H9 (cell line): Measurements from ENCODE around the gene GRID1. TPM values are rescaled to one million over a fixed set of nuclear protein-coding genes. Genes with fewer than 3 reads are reported as not detected.

Source experiments
- DNase-seq: peaks from one replicate; pipeline ENCODE4 v3.0.0-alpha.2; 2017
- H2AFZ ChIP-seq: one replicate; pipeline ENCODE4 v1.6.1; 2013; ENCODE audit warnings: mild to moderate bottlenecking, low read length, control low read depth, moderate library complexity
- H2AK5ac ChIP-seq: 2 replicates; pipeline ENCODE4 v1.6.1; 2013; ENCODE audit warnings: low read length, control low read depth, mixed read lengths; ENCODE audit not compliant: insufficient read length
- H2BK120ac ChIP-seq: one replicate; pipeline ENCODE4 v1.6.1; 2013; ENCODE audit warnings: low read depth, mild to moderate bottlenecking, low read length, control low read depth, inconsistent platforms; ENCODE audit not compliant: poor library complexity, severe bottlenecking
- H2BK12ac ChIP-seq: 2 replicates; pipeline ENCODE4 v1.6.1; 2013; ENCODE audit warnings: low read length, control low read depth, mixed read lengths, low read depth; ENCODE audit not compliant: insufficient read length
- H2BK15ac ChIP-seq: 2 replicates; pipeline ENCODE4 v1.6.1; 2013; ENCODE audit warnings: low read depth, low read length, control low read depth
- H2BK20ac ChIP-seq: one replicate; pipeline ENCODE4 v1.6.1; 2013; ENCODE audit warnings: low read depth, mild to moderate bottlenecking, low read length, control low read depth, inconsistent platforms; ENCODE audit not compliant: poor library complexity, severe bottlenecking
- H2BK5ac ChIP-seq: 2 replicates; pipeline ENCODE4 v1.6.1; 2013; ENCODE audit warnings: low read length, control low read depth, mixed read lengths; ENCODE audit not compliant: insufficient read length
- H3K14ac ChIP-seq: 2 replicates; pipeline ENCODE4 v1.6.1; 2013; ENCODE audit warnings: low read length, control low read depth; ENCODE audit not compliant: insufficient read depth
- H3K18ac ChIP-seq: 2 replicates; pipeline ENCODE4 v1.6.1; 2013; ENCODE audit warnings: low read depth, mild to moderate bottlenecking, mixed read lengths, low read length, control low read depth; ENCODE audit not compliant: insufficient read length
- H3K23ac ChIP-seq: 2 replicates; pipeline ENCODE4 v1.6.1; 2013; ENCODE audit warnings: low read length, control low read depth, mixed read lengths, low read depth; ENCODE audit not compliant: insufficient read length
- H3K23me2 ChIP-seq: 2 replicates; pipeline ENCODE4 v1.6.1; 2013; ENCODE audit warnings: low read depth, mild to moderate bottlenecking, mixed read lengths, low read length, control low read depth; ENCODE audit not compliant: insufficient read length, poor library complexity, severe bottlenecking
- H3K27ac ChIP-seq: 2 replicates; pipeline ENCODE4 v1.5.1; 2013; ENCODE audit warnings: low read length, control low read depth, mixed read lengths, low read depth; ENCODE audit not compliant: insufficient read length
- H3K27me3 ChIP-seq: 2 replicates; pipeline ENCODE4 v1.6.1; 2013; ENCODE audit warnings: low read length, control low read depth, inconsistent platforms; ENCODE audit not compliant: insufficient read depth
- H3K4ac ChIP-seq: 2 replicates; pipeline ENCODE4 v1.6.1; 2013; ENCODE audit warnings: low read depth, mild to moderate bottlenecking, control low read depth, inconsistent platforms, low read length, moderate library complexity
- H3K4me1 ChIP-seq: 2 replicates; pipeline ENCODE4 v1.6.1; 2013; ENCODE audit warnings: low read length, control low read depth, inconsistent platforms; ENCODE audit not compliant: insufficient read depth
- H3K4me2 ChIP-seq: 2 replicates; pipeline ENCODE4 v1.6.1; 2013; ENCODE audit warnings: low read length, control low read depth, mixed read lengths; ENCODE audit not compliant: insufficient read length, insufficient read depth
- H3K56ac ChIP-seq: 2 replicates; pipeline ENCODE4 v1.6.1; 2013; ENCODE audit warnings: low read depth, mild to moderate bottlenecking, mixed read lengths, low read length, control low read depth; ENCODE audit not compliant: insufficient read length
- H3K79me1 ChIP-seq: 2 replicates; pipeline ENCODE4 v1.6.1; 2013; ENCODE audit warnings: low read depth, mild to moderate bottlenecking, moderate library complexity, low read length, control low read depth, inconsistent platforms; ENCODE audit not compliant: insufficient read depth, poor library complexity, severe bottlenecking
- H3K79me2 ChIP-seq: 2 replicates; pipeline ENCODE4 v1.6.1; 2013; ENCODE audit warnings: low read length, control low read depth, inconsistent platforms; ENCODE audit not compliant: insufficient read depth
- H3K9ac ChIP-seq: 2 replicates; pipeline ENCODE4 v1.6.1; 2013; ENCODE audit warnings: low read length, control low read depth, mixed read lengths; ENCODE audit not compliant: insufficient read length; ENCODE audit errors: extremely low read depth
- H3K9me3 ChIP-seq: one replicate; pipeline ENCODE4 v1.6.1; 2013; ENCODE audit warnings: low read depth, low read length, inconsistent platforms; ENCODE audit not compliant: control insufficient read depth
- H3T11ph ChIP-seq: one replicate; pipeline ENCODE4 v1.6.1; 2013; ENCODE audit warnings: mild to moderate bottlenecking, low read length, control low read depth, inconsistent platforms
- H4K20me1 ChIP-seq: one replicate; pipeline ENCODE4 v1.6.1; 2013; ENCODE audit not compliant: control insufficient read depth, insufficient read length, insufficient read depth
- H4K5ac ChIP-seq: 2 replicates; pipeline ENCODE4 v1.6.1; 2013; ENCODE audit warnings: low read depth, mild to moderate bottlenecking, mixed read lengths, low read length, control low read depth; ENCODE audit not compliant: insufficient read length
- H4K8ac ChIP-seq: replicated peaks from 2 replicates; pipeline ENCODE4 v1.6.1; 2013; ENCODE audit warnings: low read length, control low read depth, mixed read lengths, low read depth; ENCODE audit not compliant: insufficient read length
- H4K91ac ChIP-seq: 2 replicates; pipeline ENCODE4 v1.6.1; 2013; ENCODE audit warnings: low read depth, mild to moderate bottlenecking, moderate library complexity, mixed read lengths, low read length, control low read depth; ENCODE audit not compliant: insufficient read length
- H3K27ac Mint-ChIP-seq, 3 experiments: 2 replicates in 2 of 3; 3 replicates in 1 of 3; pipeline ENCODE4 v1.8.0; 2020 to 2021; ENCODE audit warnings: mixed read lengths in 3 of 3, mild to moderate bottlenecking in 1 of 3, moderate library complexity in 1 of 3
- H3K27me3 Mint-ChIP-seq: 2 replicates; pipeline ENCODE4 v1.8.0; 2021; ENCODE audit warnings: low read depth, mild to moderate bottlenecking, moderate library complexity, mixed read lengths
- H3K36me3 Mint-ChIP-seq, 3 experiments: 2 replicates in 2 of 3; 3 replicates in 1 of 3; pipeline ENCODE4 v1.8.0; 2020 to 2021; ENCODE audit warnings: low read depth in 3 of 3, mixed read lengths in 3 of 3; ENCODE audit not compliant: insufficient read depth in 1 of 3
- H3K4me1 Mint-ChIP-seq, 2 experiments: 2 replicates each; pipeline ENCODE4 v1.8.0; 2020; ENCODE audit warnings: mixed read lengths in 2 of 2
- H3K4me3 Mint-ChIP-seq, 2 experiments: 2 replicates in 1 of 2; 3 replicates in 1 of 2; pipeline ENCODE4 v1.8.0; 2020 to 2021; ENCODE audit warnings: mild to moderate bottlenecking in 2 of 2, mixed read lengths in 2 of 2, moderate library complexity in 1 of 2
- H3K9me3 Mint-ChIP-seq, 2 experiments: 2 replicates in 1 of 2; 3 replicates in 1 of 2; pipeline ENCODE4 v1.8.0; 2020; ENCODE audit warnings: mild to moderate bottlenecking in 2 of 2, mixed read lengths in 2 of 2, moderate library complexity in 1 of 2
- CTCF ChIP-seq: fragments of 200-600 bp; sonication (generic); conservative IDR thresholded peaks from 3 replicates; pipeline ENCODE4 v1.8.0; 2021; ENCODE audit warnings: antibody characterized with exemption, mild to moderate bottlenecking
- WGBS: extraction: QIAGEN DNeasy Blood & Tissue Kit; methylation state at CpG from one replicate; pipeline ENCODE4 v1.1.7; 2013; ENCODE audit warnings: missing lambda C conversion rate, low lambda C conversion rate, mixed read lengths; ENCODE audit not compliant: insufficient read length; ENCODE audit errors: extremely low coverage; 5-methylcytosine and 5-hydroxymethylcytosine counted together
- total RNA-seq: library from RNA; stranded (reverse); gene quantifications from 2 replicates; pipeline ENCODE4 v1.2.1, GENCODE V29; 2021

GRID1 gene
- total RNA-seq, 1 experiment from 2014 or later: 0.35 TPM

GRCh38 chr10:86128360-86128759, 238.2 kb downstream of the GRID1 start:
- H3K4me3 Mint-ChIP-seq: no peak overlapping the region; a peak in 1 of 5 replicates
- no peak for TF ChIP-seq CTCF
- H3K27me3 ChIP-seq: no peaks in the 10 kb centered on the region
- H4K20me1 ChIP-seq: no peaks in the 10 kb centered on the region
- H4K91ac ChIP-seq: no peak overlapping the region
- no peak overlapping the region for H4K5ac ChIP-seq
- no peak overlapping the region for H4K8ac ChIP-seq
- no peak overlapping the region for H3K4ac ChIP-seq
- H3K56ac ChIP-seq: no peak overlapping the region
- no peak overlapping the region for H2BK12ac ChIP-seq
- peaks cover 0 to 2% (median 0%) of the 10 kb centered on the region in 3 experiments; a peak in 2 of 7 replicates for H3K36me3 Mint-ChIP-seq
- H3T11ph ChIP-seq: no peak overlapping the region
- no peaks in the 10 kb centered on the region for H3K79me1 ChIP-seq
- no peaks in the 10 kb centered on the region for H3K4me1 ChIP-seq
- H3K4me1 Mint-ChIP-seq: peaks cover 3 to 8% of the 10 kb centered on the region in 2 experiments; a peak in 3 of 4 replicates
- no peak overlapping the region for H2BK120ac ChIP-seq
- H2BK15ac ChIP-seq: no peak overlapping the region
- no peak overlapping the region for H3K27ac Mint-ChIP-seq
- no peak overlapping the region for H2BK20ac ChIP-seq
- H3K27me3 Mint-ChIP-seq: peaks cover 7% of the 10 kb centered on the region
- no peak overlapping the region for H3K23ac ChIP-seq
- no peak overlapping the region for H2BK5ac ChIP-seq
- DNase-seq: no peak
- H2AK5ac ChIP-seq: no peak overlapping the region
- H3K4me2 ChIP-seq: no peak overlapping the region
- WGBS: no CpG with 5 or more reads among the region's 5 CpGs
- no peak overlapping the region for H3K9ac ChIP-seq
- no peak overlapping the region for H2AFZ ChIP-seq
- H3K18ac ChIP-seq: no peak overlapping the region
- H3K9me3 ChIP-seq: no peaks in the 10 kb centered on the region
- no peaks in the 10 kb centered on the region for H3K79me2 ChIP-seq
- H3K23me2 ChIP-seq: no peaks in the 10 kb centered on the region
- no peak overlapping the region for H3K27ac ChIP-seq
- peaks cover 6 to 11% of the 10 kb centered on the region in 2 experiments for H3K9me3 Mint-ChIP-seq
- no peak overlapping the region for H3K14ac ChIP-seq
